CD4-positive, alpha-beta T cell (primary cell): Measurements from ENCODE around the gene TRIM25. TPM values are rescaled to one million over a fixed set of nuclear protein-coding genes. Genes with fewer than 3 reads are reported as not detected.

ENCODE experiments used
- ATAC-seq: fragments of 200-7000 bp; cut with Tn5 transposase; one replicate; pipeline ENCODE4 v1.10.0; 2022; ENCODE audit warnings: mild to moderate bottlenecking; ENCODE audit not compliant: poor library complexity
- CTCF ChIA-PET: fragments of 350-600 bp; sonication (Branson Sonifier 250); formaldehyde crosslinking; loops from one replicate; lab custom pipeline; 2021; ENCODE audit warnings: antibody characterized with exemption, inconsistent platforms; lab: Charles Lee
- POLR2A ChIA-PET: fragments of 350-600 bp; sonication (Branson Sonifier 250); formaldehyde crosslinking; loops from one replicate; lab custom pipeline; 2021; ENCODE audit warnings: antibody characterized with exemption, inconsistent platforms; lab: Charles Lee
- DNase-seq, 14 experiments: peaks; one replicate each; pipeline ENCODE4 v3.0.0-alpha.2; 2013 to 2020; ENCODE audit warnings: mixed read lengths in 2 of 14
- H3K27ac ChIP-seq, 2 donors: one replicate each; pipeline versions ENCODE4 v1.5.1 to v1.7.0; 2013; ENCODE audit warnings: low read length in 2 of 2, low read depth in 1 of 2, mild to moderate bottlenecking in 1 of 2
- H3K27me3 ChIP-seq, 2 experiments: 1 replicate in 1 of 2; 2 replicates in 1 of 2; pipeline versions ENCODE4 v1.6.1 to v1.7.0; 2013; ENCODE audit warnings: low read length in 2 of 2, control low read depth in 1 of 2, mild to moderate bottlenecking in 1 of 2, moderate library complexity in 1 of 2; ENCODE audit not compliant: insufficient read depth in 2 of 2, control insufficient read depth in 1 of 2
- H3K36me3 ChIP-seq: one replicate; pipeline ENCODE4 v1.6.1; 2013; ENCODE audit warnings: low read length, control low read depth; ENCODE audit not compliant: insufficient read depth
- H3K4me1 ChIP-seq: one replicate; pipeline ENCODE4 v1.6.1; 2013; ENCODE audit warnings: low read length, control low read depth; ENCODE audit not compliant: insufficient read depth
- H3K4me3 ChIP-seq: one replicate; pipeline ENCODE4 v1.5.1; 2013; ENCODE audit warnings: mild to moderate bottlenecking, low read length, moderate library complexity
- H3K9me3 ChIP-seq, 2 experiments: 1 replicate in 1 of 2; 2 replicates in 1 of 2; pipeline versions ENCODE4 v1.6.1 to v1.7.0; 2013; ENCODE audit warnings: low read length in 2 of 2, mild to moderate bottlenecking in 2 of 2, control low read depth in 1 of 2, moderate library complexity in 1 of 2; ENCODE audit not compliant: control insufficient read depth in 1 of 2, insufficient read depth in 1 of 2
- H3K27ac Mint-ChIP-seq: one replicate; pipeline ENCODE4 v1.8.0; 2020; ENCODE audit warnings: mixed read lengths
- H3K27me3 Mint-ChIP-seq: one replicate; pipeline ENCODE4 v1.8.0; 2021; ENCODE audit warnings: mixed read lengths
- H3K36me3 Mint-ChIP-seq: one replicate; pipeline ENCODE4 v1.8.0; 2021; ENCODE audit warnings: low read depth, mixed read lengths
- H3K4me1 Mint-ChIP-seq: one replicate; pipeline ENCODE4 v1.8.0; 2021; ENCODE audit warnings: low read depth, mixed read lengths
- H3K4me3 Mint-ChIP-seq: one replicate; pipeline ENCODE4 v1.8.0; 2020; ENCODE audit warnings: mild to moderate bottlenecking, mixed read lengths
- H3K9me3 Mint-ChIP-seq: one replicate; pipeline ENCODE4 v1.8.0; 2020; ENCODE audit warnings: mixed read lengths
- intact Hi-C, 2 experiments: fragments of 100-400 bp; cut with DNase I in 1 of 2; cut with micrococcal nuclease in 1 of 2; formaldehyde crosslinking; loops; one replicate each; pipeline versions ENCODE4 v1.15.1 to v1.9.0; 2023 to 2025; cut with DNase I, micrococcal nuclease
- polyA plus RNA-seq, 2 donors: library from polyadenylated mRNA; unstranded; fragments of 120-200 nt; gene quantifications; one replicate each; pipeline ENCODE4 v1.2.1, GENCODE V29; 2013
- total RNA-seq, 174 experiments: library from RNA in 2 of 174; stranded (reverse) in 2 of 174; gene quantifications; one replicate each; pipeline ENCODE4 v1.2.3 and lab custom pipeline; 2021 to 2026
- TF ChIP-seq, protein P1 (sequence below): fragments of 200-600 bp; IDR thresholded peaks from one replicate; pipeline ENCODE4 v1.8.0; 2022; ENCODE audit warnings: antibody characterized with exemption, mild to moderate bottlenecking

The TRIM25 gene, protein sequence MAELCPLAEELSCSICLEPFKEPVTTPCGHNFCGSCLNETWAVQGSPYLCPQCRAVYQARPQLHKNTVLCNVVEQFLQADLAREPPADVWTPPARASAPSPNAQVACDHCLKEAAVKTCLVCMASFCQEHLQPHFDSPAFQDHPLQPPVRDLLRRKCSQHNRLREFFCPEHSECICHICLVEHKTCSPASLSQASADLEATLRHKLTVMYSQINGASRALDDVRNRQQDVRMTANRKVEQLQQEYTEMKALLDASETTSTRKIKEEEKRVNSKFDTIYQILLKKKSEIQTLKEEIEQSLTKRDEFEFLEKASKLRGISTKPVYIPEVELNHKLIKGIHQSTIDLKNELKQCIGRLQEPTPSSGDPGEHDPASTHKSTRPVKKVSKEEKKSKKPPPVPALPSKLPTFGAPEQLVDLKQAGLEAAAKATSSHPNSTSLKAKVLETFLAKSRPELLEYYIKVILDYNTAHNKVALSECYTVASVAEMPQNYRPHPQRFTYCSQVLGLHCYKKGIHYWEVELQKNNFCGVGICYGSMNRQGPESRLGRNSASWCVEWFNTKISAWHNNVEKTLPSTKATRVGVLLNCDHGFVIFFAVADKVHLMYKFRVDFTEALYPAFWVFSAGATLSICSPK
- total RNA-seq (10 to 100 TPM; 31.7 to 33.2 TPM), total RNA-seq (lab: John Stamatoyannopoulos, UW) (37.6 to 263 (median 78.5) reads per million in 172 experiments)
- 28.1 TPM for polyA plus RNA-seq (2013, experiment 1 of 2)
- 30.7 TPM for polyA plus RNA-seq (2013, experiment 2 of 2)

DNA sequence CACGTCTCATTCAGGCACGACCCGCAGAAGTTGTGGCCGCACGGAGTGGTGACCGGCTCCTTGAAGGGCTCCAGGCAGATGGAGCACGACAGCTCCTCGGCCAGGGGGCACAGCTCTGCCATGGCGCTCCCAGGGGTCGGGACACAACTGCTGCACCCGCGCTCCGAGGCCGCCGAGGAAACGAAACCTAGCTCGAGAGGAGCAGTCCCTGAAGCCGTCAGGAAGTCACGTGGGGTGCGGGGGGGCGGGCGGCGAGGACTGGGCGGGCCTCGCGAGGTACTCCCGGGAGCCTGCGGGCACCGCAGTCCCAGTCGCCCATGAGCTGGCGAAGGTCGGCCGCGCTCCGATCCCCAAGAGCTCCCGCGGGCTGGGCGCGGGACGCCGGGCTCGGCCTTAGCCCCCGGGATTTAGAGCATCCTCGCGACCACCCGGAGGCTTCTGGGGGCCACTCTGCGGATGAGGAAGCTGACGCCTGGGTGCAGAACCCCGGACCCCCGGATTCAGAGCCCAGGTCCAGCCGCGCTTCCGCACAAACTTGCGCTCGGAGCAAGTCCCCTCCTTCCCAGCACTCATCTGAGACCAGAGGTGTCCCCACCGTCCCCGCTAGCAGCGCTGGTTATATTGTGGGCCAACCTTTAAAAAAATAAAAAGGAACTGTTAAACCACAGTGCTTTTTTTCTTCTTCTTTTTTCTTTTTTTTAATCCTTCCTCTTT, at the start of gene TRIM25:
Gene TRIM25 (minus strand): TSS at position 183 of the 714 bp plus-strand sequence. CDS start 61 bp downstream, at position 122.
- Histone ChIP-seq H3K27ac (peak within 1 kb of the TSS; percentile 63 to 70), H3K9me3 (no peaks in the 10 kb centered on the region), H3K36me3 (peaks cover 7% of the 10 kb centered on the region), H3K4me3 (peak within 1 kb of the TSS; percentile 89), H3K27me3 (no peaks in the 10 kb centered on the region), H3K4me1 (peaks cover 53% of the 10 kb centered on the region)
- H3K27me3 Mint-ChIP-seq = no peaks in the 10 kb centered on the region
- POLR2A ChIA-PET = interaction anchor here (0.7 to 2.7 kb wide), 22 partner anchors 9 to 1574 kb away, joined by 3 to 42 read pairs (median 5); partner anchors contain the start of genes AKAP1, C17orf67, COIL and DGKE
- ATAC-seq (peak; percentile 90), DNase-seq (peak; percentile 77 to 94 (median 88))
- TF ChIP-seq, protein P1, sequence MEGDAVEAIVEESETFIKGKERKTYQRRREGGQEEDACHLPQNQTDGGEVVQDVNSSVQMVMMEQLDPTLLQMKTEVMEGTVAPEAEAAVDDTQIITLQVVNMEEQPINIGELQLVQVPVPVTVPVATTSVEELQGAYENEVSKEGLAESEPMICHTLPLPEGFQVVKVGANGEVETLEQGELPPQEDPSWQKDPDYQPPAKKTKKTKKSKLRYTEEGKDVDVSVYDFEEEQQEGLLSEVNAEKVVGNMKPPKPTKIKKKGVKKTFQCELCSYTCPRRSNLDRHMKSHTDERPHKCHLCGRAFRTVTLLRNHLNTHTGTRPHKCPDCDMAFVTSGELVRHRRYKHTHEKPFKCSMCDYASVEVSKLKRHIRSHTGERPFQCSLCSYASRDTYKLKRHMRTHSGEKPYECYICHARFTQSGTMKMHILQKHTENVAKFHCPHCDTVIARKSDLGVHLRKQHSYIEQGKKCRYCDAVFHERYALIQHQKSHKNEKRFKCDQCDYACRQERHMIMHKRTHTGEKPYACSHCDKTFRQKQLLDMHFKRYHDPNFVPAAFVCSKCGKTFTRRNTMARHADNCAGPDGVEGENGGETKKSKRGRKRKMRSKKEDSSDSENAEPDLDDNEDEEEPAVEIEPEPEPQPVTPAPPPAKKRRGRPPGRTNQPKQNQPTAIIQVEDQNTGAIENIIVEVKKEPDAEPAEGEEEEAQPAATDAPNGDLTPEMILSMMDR = no peak
- peaks cover 24% of the 10 kb centered on the region for H3K36me3 Mint-ChIP-seq
- peaks cover 38% of the 10 kb centered on the region for H3K4me1 Mint-ChIP-seq
- intact Hi-C loops = loop anchor here in 1 of 2 experiments (1.0 to 5.0 kb wide), 3 partner anchors 48 to 81 kb away; partner anchors contain the start of genes C17orf67, COIL and SCPEP1
- peaks cover 4% of the 10 kb centered on the region for H3K9me3 Mint-ChIP-seq
- peak within 1 kb of the TSS; percentile 85 for H3K27ac Mint-ChIP-seq
- H3K4me3 Mint-ChIP-seq = peak within 1 kb of the TSS; percentile 90
- CTCF ChIA-PET = interaction anchor here (1.0 kb wide), 1 partner anchor 79 kb away, joined by 3 read pairs; no protein-coding TSS in a partner anchor

DNA sequence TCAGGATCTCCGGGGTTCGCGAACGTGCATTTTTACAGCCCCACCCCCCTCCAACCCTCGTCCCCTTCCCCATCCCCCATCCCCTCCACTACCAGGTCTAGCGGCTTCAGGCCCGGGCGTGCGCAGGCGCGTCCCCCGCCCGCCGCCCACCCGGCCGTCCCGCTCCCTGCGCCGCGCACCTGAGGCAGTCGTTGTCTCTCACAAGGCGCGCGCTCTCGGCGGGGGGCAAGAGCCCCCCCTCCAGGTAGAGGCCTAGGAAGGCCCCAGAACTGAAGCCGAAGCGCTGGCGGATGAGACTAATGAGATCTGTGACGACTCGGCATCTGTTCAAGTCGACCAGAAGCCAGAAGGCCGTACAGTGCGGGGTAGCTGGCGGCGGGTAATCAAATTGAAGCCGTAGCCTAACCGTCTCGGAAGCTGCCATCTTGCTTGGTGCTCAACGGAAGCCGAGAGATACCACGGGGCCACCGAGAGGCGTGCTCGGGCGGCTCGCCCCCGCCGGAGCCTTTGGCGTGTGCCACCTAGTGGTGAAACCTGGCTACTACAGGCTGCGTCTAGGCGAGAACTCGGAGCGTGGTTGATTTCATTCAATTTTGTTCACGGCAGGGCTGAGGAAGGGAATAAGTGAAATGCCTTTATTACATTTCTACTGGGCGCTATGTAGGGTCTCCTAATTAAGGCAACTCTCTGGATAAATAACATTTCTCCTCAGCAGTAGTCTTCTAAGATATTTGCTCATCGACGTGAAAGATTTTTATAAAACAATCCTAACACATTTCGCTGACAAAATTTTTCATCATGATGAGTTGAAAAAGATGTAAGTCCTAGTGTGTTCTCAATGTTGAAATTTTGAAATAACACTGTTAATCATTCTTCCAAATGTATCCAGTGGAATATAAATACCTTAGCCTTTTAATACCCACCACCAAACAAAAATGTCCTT, 47.0 kb upstream of the TRIM25 start, which contains the start of gene COIL:
Gene COIL (minus strand): TSS at position 455 of the 943 bp plus-strand sequence. CDS start 31 bp downstream, at position 424.
- ChIA-PET POLR2A (interaction anchor here (0.7 to 2.3 kb wide), 4 partner anchors 18 to 127 kb away, joined by 5 to 12 read pairs (median 9); partner anchors contain the start of genes C17orf67, DGKE, SCPEP1 and TRIM25), CTCF (interaction anchor here (0.6 to 3.1 kb wide), 8 partner anchors 11 to 128 kb away, joined by 3 to 21 read pairs (median 4); partner anchors contain the start of genes AKAP1 and SCPEP1)
- Mint-ChIP-seq H3K36me3 (peaks cover 6% of the 10 kb centered on the region), H3K27me3 (no peaks in the 10 kb centered on the region), H3K27ac (peak within 1 kb of the TSS; percentile 78), H3K4me3 (peak within 1 kb of the TSS; percentile 93), H3K9me3 (no peaks in the 10 kb centered on the region), H3K4me1 (peaks cover 27% of the 10 kb centered on the region)
- H3K4me1 ChIP-seq = peaks cover 26% of the 10 kb centered on the region
- DNase-seq = peak; percentile 89 to 96 (median 92)
- H3K36me3 ChIP-seq = peaks cover 3% of the 10 kb centered on the region
- H3K9me3 ChIP-seq = no peaks in the 10 kb centered on the region
- peak within 1 kb of the TSS; percentile 82 to 83 for H3K27ac ChIP-seq
- peak within 1 kb of the TSS; percentile 68 for H3K4me3 ChIP-seq
- peak; percentile 97 for ATAC-seq
- TF ChIP-seq, protein P1 = peak; percentile 96
- intact Hi-C loops = loop anchor here (2.0 to 10.0 kb wide), 5 partner anchors 18 to 1546 kb away; partner anchors contain the start of genes NOG (in 1 of the 2), SCPEP1 (in 1 of the 2) and TRIM25 (in 1 of the 2)
- H3K27me3 ChIP-seq = peaks cover 0 to 2% of the 10 kb centered on the region in 2 experiments
